ENCODE measurements around the gene GRK5. TPM values are rescaled to one million over a fixed set of nuclear protein-coding genes. Genes with fewer than 3 reads are reported as not detected.

GRK5 gene
- total RNA-seq, 1 experiment from 2014 or later = 0.82 TPM

DNA sequence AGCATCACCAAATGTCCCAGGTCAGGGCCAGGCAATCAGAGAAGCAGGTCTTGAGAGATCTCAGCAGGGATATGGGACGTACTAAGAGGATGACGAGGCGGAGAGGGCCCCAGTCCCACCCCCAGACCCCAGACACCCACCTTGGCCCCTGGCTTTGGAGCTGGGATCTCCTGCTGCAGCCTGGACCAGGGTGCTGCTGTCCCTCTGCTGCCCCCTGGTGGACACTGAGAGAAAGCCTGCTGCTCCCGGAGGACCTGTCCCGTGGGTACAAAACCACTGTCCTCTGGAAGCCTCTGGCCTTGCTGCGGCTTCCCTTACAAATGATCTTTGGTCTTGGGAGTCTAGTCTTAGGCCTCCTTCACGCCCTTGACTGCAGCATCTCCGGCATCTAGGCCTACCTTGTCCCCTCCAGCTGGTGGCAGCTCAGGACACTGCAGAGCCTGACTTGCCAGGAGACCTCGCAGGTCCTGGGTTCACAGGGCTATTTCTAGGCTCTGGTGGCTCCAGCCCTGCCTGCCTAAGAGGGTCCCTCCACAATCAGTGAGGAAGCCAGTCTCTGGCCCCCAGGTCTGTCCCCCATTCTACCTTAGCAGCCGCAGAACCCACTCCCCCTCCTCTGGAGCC lies 238.1 kb downstream of the GRK5 start:
- peaks cover 10% of the 10 kb centered on the region for H3K4me1 Mint-ChIP-seq (ENCODE audit: insufficient read depth, unreplicated experiment)
- no peaks in the 10 kb centered on the region for H3K9me3 Mint-ChIP-seq (ENCODE audit: unreplicated experiment)
- H3K36me3 Mint-ChIP-seq (ENCODE audit: insufficient read depth, unreplicated experiment) = peaks cover 9% of the 10 kb centered on the region
- no peak overlapping the region for H3K4me3 Mint-ChIP-seq (ENCODE audit: unreplicated experiment)
- H3K27me3 Mint-ChIP-seq (ENCODE audit: insufficient read depth, unreplicated experiment) = no peaks in the 10 kb centered on the region
- no peak overlapping the region for H3K27ac Mint-ChIP-seq (ENCODE audit: low read depth, unreplicated experiment)
- TF ChIP-seq, protein P1, sequence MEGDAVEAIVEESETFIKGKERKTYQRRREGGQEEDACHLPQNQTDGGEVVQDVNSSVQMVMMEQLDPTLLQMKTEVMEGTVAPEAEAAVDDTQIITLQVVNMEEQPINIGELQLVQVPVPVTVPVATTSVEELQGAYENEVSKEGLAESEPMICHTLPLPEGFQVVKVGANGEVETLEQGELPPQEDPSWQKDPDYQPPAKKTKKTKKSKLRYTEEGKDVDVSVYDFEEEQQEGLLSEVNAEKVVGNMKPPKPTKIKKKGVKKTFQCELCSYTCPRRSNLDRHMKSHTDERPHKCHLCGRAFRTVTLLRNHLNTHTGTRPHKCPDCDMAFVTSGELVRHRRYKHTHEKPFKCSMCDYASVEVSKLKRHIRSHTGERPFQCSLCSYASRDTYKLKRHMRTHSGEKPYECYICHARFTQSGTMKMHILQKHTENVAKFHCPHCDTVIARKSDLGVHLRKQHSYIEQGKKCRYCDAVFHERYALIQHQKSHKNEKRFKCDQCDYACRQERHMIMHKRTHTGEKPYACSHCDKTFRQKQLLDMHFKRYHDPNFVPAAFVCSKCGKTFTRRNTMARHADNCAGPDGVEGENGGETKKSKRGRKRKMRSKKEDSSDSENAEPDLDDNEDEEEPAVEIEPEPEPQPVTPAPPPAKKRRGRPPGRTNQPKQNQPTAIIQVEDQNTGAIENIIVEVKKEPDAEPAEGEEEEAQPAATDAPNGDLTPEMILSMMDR (IDR thresholded peaks at IDR 0.05; ENCODE audit: unreplicated experiment) = peak; percentile 93
- peak; percentile 80 for DNase-seq (ENCODE audit: unreplicated experiment)
- ChIA-PET POLR2A (no interaction called here), CTCF (interaction anchor here (0.5 to 5.5 kb wide), 35 partner anchors 9 to 758 kb away, joined by 3 to 53 read pairs (median 4); no protein-coding TSS in a partner anchor)
- intact Hi-C loops (cut with micrococcal nuclease) = loop anchor here (1.0 kb wide), 2 partner anchors 239 to 246 kb away; no protein-coding TSS in a partner anchor
- no TSS peak for BruUV-seq (replicated peaks)

DNA sequence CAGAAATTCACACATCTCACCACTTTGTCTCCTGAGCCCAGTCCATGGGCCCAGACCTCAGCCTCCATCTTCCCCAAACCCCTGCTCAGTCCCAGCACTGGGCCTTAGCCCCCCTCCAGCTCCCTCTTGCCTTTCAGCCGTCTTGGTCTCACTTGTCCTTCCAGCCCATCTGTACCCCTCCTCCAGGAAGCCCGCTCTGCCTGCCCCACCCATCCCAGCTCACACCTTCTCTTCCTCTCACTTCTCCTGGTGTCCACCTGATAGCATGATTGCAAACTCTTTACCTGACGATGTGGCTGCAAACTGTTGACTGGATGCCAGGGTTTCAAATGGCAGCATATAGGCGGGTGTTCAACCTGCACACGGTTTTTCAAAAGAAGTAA lies 238.6 kb downstream of the GRK5 start:
- H3K4me1 Mint-ChIP-seq (ENCODE audit: insufficient read depth, unreplicated experiment) = peaks cover 11% of the 10 kb centered on the region

DNA sequence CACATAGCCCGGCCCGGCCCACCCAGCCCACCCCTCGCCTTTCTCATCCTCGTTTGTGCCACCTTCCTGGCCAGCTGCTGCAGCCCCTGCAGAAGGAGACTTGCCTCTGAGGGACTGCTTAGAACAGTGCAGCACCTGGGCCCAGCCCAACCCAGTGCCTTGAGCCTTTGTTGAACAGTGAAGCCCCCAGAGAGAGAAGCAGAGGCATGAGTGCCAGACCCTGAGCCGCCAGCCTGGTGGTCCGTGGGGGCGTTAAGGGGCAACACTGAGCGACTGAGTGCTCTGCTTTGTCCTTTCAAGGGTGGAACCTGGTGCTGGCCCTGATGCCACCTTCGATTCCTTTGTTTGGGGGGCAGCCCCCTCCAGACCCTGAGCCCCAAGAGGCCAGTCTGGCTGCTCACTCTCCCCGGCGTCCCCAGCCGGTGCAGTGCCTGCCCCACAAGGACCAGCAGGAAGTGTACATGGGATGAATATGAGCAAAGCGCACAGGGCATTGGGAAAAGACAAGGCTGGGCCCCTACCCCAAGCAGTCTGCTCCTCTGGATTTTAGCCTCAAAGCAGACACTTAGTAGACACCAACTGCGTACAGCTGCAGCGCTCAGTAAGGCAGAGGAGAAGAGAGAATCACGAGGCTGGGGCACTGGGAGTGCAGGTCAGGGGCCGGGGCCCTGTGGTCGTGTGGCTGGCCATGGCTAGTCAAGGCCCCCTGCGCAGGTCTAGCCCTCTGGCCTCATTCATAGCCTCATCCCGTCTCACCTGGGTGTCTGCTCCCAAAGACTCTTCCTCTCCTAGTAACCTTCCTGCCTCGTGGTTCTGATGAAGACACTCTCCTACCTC lies 239.3 kb downstream of the GRK5 start:
- TF ChIP-seq, protein P1 (IDR thresholded peaks at IDR 0.05; ENCODE audit: unreplicated experiment) = no peak
- CTCF ChIA-PET = interaction anchor here (0.6 to 5.5 kb wide), 13 partner anchors 7 to 421 kb away, joined by 3 to 53 read pairs (median 5); no protein-coding TSS in a partner anchor
- peaks cover 2% of the 10 kb centered on the region for H3K36me3 Mint-ChIP-seq (ENCODE audit: insufficient read depth, unreplicated experiment)
- no peak for DNase-seq (ENCODE audit: unreplicated experiment)
- POLR2A ChIA-PET = no interaction called here
- peaks cover 11% of the 10 kb centered on the region for H3K4me1 Mint-ChIP-seq (ENCODE audit: insufficient read depth, unreplicated experiment)
- no peaks in the 10 kb centered on the region for H3K27me3 Mint-ChIP-seq (ENCODE audit: insufficient read depth, unreplicated experiment)
- no peaks in the 10 kb centered on the region for H3K9me3 Mint-ChIP-seq (ENCODE audit: unreplicated experiment)
- no peak overlapping the region for H3K4me3 Mint-ChIP-seq (ENCODE audit: unreplicated experiment)
- no peak overlapping the region for H3K27ac Mint-ChIP-seq (ENCODE audit: low read depth, unreplicated experiment)
- BruUV-seq (replicated peaks) = no TSS peak
- intact Hi-C loops (cut with micrococcal nuclease) = no loop called here

More for the DNA sequence above, 238.6 kb downstream of the GRK5 start:
- H3K27ac Mint-ChIP-seq (ENCODE audit: low read depth, unreplicated experiment) = no peak overlapping the region
- TF ChIP-seq, protein P1 (IDR thresholded peaks at IDR 0.05; ENCODE audit: unreplicated experiment) = no peak
- peaks cover 9% of the 10 kb centered on the region for H3K36me3 Mint-ChIP-seq (ENCODE audit: insufficient read depth, unreplicated experiment)
- no peaks in the 10 kb centered on the region for H3K27me3 Mint-ChIP-seq (ENCODE audit: insufficient read depth, unreplicated experiment)
- ChIA-PET POLR2A (no interaction called here), CTCF (interaction anchor here (0.6 to 5.5 kb wide), 27 partner anchors 8 to 758 kb away, joined by 3 to 53 read pairs (median 4); no protein-coding TSS in a partner anchor)
- no peaks in the 10 kb centered on the region for H3K9me3 Mint-ChIP-seq (ENCODE audit: unreplicated experiment)
- no TSS peak for BruUV-seq (replicated peaks)
- intact Hi-C loops (cut with micrococcal nuclease) = loop anchor here (1.0 kb wide), 2 partner anchors 240 to 247 kb away; no protein-coding TSS in a partner anchor
- DNase-seq (ENCODE audit: unreplicated experiment) = no peak
- H3K4me3 Mint-ChIP-seq (ENCODE audit: unreplicated experiment) = no peak overlapping the region

DNA sequence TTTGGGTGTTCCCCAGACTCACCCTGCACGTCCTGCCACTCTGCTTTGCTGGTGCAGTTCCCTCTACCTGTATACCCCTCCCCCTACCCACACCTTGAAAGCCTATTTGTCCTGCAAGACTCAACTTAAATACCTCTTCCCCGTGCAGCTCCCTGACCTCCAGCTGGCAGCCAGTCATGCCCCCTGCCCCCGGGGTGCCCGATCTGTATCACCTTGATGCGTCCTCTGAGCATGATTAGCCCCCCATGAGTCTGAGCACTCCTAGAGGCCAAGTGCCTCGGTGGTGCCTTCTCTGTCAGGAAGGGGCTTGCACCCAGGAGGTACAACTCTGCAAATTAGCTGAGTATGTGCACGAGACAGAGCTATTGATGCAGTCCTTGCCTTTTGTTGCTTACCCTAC lies 240.1 kb downstream of the GRK5 start:
- intact Hi-C loops (cut with micrococcal nuclease) = no loop called here

More for the DNA sequence above, 240.1 kb downstream of the GRK5 start:
- TF ChIP-seq, protein P1 (IDR thresholded peaks at IDR 0.05; ENCODE audit: unreplicated experiment) = no peak
- H3K27ac Mint-ChIP-seq (ENCODE audit: low read depth, unreplicated experiment) = no peak overlapping the region
- no peaks in the 10 kb centered on the region for H3K9me3 Mint-ChIP-seq (ENCODE audit: unreplicated experiment)
- H3K27me3 Mint-ChIP-seq (ENCODE audit: insufficient read depth, unreplicated experiment) = no peaks in the 10 kb centered on the region
- no peaks in the 10 kb centered on the region for H3K36me3 Mint-ChIP-seq (ENCODE audit: insufficient read depth, unreplicated experiment)
- no TSS peak for BruUV-seq (replicated peaks)
- POLR2A ChIA-PET = no interaction called here
- CTCF ChIA-PET = interaction anchor here (0.8 to 2.0 kb wide), 2 partner anchors 25 to 249 kb away, joined by 4 to 5 read pairs; no protein-coding TSS in a partner anchor
- DNase-seq (ENCODE audit: unreplicated experiment) = no peak
- H3K4me1 Mint-ChIP-seq (ENCODE audit: insufficient read depth, unreplicated experiment) = peaks cover 11% of the 10 kb centered on the region
- no peak overlapping the region for H3K4me3 Mint-ChIP-seq (ENCODE audit: unreplicated experiment)
